GM21515 (cell line): ENCODE data around the gene FXYD3.
"Not testable (repeated sequence)": the region's sequence is repeated elsewhere in the genome, so short reads cannot be mapped to it uniquely, and the experiment has no call there.

Experiments
- ATAC-seq: cut with Tn5 transposase; IDR thresholded peaks from one replicate; pipeline ENCODE4 v1.9.1; 2021; ENCODE audit not compliant: unreplicated experiment

The FXYD3 gene

DNA sequence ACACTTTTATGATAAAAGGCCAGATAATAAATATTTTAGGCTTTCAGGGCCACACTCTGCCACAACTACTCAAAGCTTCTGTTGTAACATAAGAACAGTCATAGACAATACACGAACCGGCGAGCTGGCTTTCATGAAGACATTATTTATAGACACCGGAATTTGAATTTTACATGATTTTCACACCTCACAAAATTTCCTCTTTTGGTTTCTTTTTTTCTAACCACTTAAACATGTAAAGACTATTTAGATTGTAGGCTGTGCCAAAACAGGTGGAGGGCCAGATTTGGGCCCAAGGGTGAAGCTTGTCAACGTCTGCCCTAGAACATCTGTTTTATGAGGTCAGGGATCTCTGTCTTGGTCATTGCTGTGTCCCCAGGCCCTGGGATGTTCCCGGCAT lies 29.7 kb upstream of the FXYD3 start:
- ATAC-seq = no peak

DNA sequence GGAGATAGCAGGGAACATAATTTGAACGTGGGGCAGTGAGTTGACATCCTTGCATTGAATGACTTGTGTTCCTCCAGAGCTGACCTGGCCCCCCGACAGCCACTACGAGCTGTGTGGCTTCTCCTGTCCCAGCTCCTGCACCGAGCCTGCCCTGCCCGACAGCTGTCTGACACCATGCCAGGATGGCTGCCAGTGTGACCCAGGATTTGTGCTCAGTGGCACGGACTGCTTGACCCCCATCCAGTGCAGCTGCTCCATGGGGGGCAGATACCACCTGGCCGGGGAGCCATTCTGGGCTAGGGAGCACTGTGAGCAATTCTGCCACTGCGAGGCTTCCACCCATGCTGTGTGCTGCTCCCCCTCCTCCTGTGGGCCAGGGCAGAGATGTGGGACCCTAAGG lies 29.2 kb upstream of the FXYD3 start:
- no peak for ATAC-seq

DNA sequence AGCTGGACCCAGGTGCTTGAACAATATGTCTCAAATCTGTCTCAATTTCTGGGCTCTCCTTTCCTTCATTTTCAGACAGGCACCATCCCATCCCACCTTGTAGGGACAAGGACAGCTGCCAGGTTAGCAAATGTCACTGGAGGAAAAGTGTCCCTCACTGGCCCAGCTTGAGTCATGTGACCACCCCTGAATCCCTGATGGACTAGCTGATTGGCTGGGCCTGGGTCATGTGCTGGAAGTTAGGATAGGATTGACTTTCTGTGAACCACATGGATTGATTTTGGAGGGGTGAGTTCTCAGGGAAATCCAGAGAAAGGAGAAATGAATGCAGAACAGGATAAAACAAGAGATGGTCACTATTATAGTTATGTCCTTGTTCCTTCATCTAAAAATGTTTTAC lies 28.2 kb upstream of the FXYD3 start:
- ATAC-seq = no peak

DNA sequence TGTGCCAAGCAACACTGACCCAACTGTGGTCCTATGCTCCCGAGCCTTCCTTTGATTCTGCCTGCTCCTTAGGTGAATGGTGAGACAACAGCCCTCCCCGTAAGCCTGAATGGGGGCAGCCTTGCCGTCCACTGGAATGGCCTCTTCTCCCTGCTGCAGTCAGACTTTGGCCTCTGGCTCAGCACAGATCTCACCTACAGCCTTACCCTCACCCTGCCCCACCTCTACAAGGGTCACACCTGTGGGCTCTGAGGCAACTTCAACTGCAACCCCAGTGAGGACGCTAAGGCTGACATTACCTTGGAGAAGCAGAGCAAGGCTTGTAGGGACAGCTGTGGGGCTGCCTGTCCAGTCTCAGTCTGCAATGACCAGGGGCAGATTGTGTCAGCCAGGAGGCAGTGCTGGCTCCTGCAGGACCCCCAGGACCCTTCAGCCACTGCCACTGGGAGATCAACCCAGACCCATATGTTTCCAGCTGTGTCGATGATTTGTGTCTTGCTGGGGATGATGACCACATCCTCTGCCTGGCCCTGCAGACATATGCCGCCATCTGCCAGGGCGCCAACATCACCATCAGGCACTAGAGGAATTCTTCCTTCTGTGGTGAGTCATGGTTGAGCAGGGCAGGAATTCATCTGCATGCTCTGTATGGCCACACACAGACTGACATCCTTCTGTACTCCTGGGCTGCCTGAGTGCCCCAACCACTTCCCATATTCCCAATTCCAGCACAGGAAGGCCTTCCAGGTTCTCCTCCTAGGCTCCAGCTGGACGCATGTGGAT lies 27.3 kb upstream of the FXYD3 start:
- ATAC-seq = no peak

DNA sequence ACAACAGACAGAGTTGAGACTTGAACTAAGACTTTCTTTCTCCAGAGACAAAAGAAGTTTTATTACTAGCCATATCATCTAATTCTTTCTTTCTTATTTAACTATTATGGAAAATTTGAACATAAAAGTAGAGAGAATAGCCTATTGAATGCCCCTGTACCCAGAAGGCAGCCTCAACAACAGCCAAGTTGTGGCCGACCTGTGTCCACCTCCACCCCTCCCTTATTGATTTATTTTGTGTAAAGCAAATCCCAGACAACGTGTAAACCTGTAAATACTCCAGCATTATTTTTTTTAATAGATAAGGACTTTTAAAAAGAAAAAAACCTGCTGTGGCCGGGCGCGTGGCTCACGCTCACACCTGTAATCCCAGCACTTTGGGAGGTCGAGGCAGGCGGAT lies 26.1 kb upstream of the FXYD3 start:
- ATAC-seq = no peak

DNA sequence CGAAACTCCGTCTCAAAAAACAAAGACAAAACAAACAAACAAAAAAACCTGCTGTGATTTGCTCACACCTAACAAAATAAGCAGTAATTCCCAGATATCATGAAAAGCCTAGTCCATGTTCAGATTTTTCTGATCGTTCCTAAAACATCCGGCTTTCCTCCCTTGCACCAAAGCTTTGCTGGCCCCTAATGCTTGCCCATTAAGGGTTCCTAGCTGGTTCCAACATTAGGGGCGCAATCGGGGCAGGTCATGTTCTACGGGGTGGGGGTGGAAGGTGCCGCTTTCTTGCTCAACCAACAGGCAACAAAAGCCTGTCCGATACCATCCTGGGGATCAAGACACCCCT lies 25.5 kb upstream of the FXYD3 start:
- ATAC-seq = no peak

DNA sequence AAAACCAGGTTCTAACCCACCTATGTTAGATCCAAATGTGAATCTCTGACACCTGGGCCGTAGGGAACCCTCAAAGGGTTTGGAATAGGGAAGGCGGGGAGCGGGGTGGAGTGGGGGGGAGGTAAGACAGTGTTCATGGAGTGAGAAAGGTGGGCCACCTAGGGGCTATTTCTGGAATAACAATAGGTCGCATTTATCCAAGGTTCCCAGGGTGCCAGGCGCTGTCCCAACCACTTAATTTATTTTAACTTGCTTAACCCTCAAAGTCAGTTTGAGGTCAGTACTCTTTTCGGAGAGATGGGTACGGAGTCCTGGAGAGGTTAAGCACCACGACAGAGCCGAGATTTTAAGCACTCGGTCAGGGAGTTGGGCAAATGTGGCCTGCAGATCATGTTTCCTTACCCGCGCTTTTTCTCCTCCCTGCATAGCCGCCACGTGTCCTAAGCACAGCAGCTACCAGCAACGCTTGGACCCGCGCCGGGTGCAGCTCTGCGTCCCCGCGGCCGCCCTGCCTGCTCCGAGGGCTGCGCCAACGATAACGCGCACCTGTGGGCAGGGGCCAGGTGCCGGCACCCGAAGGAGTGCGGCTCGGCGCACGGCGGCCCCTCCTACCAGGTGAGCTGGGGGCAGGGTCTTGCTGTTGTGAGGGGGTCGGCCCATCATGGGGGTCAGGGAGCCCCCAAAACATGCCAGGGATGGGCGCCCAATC lies 25.0 kb upstream of the FXYD3 start:
- no peak for ATAC-seq

DNA sequence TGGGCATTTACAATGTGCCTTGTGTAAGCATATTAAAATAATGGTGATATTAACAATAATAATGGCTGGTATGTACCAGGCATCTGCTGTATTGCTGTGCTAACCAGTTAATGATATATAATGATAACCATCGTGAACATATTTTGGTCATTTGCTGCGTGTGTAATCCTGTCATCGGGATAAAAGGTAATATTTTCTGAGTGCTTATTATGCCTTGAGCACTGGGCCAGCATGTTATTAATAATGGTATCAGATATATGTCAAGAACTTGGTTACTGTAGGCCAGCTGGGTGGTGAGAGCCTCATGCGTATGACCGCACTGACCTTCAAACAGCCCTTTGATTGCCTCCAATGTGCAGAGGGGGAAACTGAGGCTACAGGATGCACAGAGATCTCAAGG lies 22.2 kb upstream of the FXYD3 start:
- no peak for ATAC-seq

DNA sequence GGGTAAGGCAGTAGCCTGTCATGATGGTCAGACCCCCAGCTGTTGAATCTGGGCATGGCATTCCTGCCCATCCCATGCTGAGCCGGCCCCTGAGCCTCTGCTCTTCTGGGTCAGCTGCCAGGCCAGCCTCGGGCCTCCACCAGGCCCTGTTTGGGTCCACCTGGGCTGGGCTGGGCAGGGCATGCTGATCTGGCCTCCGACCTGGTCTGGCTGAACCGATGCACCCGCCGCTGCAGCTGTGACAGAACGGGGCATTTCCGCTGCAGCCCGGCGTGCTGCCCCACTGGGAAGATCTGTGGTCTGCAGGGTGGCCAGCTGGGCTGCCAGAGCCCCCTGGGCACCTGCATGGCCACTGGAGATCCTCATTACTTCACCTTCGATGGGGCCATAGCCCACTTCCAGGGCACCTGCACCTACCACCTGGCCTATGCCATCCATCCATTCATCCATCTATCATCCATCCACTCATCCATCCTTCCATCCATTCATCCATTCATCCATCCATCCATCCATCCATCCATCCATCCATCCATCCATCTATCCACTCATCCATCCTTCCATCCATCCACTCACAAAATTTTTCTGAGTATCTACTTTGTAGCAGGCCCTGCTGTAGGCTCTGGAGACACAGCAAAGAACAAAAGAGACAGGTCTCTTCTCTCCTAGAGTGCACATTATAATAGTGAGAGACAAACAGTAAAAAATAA lies 21.5 kb upstream of the FXYD3 start:
- ATAC-seq = no peak

DNA sequence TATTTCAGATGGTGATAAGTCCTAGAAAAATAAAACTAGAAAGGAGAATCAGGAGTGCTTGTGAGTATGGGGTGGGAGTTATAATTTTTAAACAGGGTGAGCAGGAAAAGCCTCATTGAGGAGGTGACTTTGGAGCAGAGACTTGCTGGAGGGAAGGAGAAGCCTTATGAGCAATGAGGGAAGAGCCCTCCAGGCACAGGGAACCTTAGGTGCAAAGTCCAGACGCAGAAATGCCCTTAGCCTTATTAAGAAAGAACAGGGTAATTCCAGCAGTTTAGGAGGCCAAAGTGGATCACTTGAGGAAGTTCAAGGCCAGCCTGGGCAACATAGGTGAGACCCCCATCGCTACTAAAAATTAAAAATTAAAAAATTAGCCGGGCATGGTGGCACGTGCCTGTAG lies 21.0 kb upstream of the FXYD3 start:
- no peak for ATAC-seq

DNA sequence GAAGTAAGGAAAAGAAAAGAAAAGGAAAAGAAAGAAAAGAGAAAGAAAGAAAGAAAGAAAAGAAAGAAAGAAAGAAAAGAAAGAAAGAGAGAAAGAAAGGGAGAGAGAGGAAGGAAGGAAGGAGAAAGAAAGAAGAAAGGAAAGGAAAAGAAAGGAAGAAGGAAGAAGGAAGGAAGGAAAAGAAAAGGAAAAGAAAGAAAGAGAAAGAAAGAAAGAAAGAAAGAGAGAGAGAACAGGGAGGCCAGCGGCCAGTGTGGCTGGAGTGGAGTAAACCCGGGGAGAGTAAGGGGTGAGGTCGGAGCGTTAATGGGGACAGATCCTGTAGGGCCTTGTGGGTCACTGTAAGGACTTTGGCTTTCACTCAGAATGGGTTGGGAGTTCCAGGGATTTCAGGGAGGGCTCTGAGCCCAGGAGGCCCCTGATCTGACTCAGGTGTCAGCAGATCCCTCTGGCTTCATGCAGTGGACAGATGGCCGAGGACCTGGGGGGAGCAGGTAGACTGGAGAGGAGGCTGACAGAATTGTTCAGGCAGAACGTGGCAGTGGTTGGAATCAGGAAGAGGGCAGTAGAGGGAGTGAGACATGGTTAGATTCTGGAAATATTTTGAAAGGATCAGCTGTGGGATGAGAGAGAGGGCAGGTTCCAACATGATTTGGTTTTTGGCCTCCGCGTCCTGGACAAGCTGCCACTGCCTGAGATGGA lies 19.8 kb upstream of the FXYD3 start:
- ATAC-seq = no peak

DNA sequence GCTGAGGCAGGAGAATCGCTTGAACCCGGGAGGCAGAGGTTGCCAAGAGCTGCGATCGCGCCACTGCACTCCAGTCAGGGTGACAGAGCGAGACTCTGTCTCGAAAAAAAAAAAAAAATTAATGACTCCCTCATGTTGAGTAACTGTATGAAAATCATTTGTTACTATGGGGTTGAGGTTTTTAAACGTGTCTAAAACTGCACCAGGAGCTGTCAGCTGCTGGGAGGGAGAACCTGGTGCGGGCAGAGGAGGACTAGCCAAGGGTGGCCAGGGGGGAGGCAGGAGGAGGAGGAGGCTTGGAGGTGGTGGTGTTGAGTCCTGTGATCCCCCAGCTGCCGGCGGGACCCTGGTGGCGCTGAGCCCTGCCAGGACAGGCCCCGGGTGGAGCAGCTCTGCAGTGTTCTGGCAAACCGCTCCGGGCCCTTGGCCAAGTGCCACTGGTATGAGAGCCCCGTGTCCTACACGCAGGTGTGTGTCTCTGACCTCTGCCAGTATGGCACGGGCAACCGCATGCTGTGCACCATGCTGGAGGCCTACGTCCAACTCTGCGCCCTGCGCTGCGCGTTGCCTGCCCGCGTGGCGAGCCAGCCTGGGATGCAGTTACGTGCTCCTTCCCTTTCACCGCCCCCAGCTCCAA lies 17.1 kb upstream of the FXYD3 start:
- ATAC-seq = no peak

DNA sequence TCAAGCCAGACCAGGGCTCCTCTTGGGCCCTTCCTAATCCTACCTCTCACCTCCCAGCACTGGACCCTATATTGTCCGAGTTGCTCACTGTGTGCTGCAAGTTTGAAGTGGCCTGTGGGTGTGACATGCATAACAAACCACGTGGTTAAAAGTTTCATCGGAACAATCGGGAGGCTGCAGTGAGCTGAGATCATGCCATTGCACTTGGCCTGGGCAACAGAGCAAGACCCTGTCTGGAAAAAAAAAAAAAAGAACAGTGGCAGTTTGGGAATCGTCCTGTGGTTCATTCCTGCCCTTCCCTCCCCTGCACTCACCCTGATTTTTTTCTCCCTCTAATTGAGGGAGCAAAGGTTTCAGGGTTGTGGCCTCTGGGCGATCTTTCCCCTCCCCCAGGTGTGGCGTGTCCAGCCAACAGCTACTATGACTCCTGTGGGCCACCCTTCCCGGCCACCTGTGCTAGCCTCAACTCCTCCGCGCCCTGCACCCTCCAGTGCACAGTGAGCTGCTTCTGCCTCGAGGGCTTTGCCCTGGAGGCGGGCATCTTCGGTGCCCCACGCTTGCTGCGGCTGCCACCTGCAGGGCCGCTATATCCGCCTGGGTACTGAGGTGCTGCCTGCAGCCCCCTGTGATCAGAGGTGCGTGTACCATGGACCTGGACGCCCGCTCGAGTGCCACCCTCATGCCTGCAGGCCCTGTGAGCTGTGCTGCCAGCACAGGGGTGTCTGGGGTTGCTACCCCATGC lies 16.3 kb upstream of the FXYD3 start:
- no peak for ATAC-seq

DNA sequence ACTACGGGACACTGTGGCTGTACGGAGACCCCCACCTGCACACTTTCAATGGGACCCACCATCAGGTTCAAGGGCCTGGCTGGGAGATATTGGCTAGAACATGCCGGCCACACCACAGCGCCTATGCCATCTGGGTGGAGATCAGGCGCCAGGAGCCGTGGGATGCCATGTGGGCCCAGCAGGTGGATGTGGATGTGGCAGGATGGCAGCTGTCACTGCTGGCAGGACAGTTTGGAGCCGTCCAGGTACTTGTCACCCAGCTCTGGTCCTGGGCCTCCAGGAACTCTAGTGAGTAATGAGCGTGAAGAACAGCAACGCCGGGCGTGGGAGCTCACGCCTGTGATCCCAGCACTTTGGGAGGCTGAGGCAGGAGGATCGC lies 15.7 kb upstream of the FXYD3 start:
- no peak for ATAC-seq

DNA sequence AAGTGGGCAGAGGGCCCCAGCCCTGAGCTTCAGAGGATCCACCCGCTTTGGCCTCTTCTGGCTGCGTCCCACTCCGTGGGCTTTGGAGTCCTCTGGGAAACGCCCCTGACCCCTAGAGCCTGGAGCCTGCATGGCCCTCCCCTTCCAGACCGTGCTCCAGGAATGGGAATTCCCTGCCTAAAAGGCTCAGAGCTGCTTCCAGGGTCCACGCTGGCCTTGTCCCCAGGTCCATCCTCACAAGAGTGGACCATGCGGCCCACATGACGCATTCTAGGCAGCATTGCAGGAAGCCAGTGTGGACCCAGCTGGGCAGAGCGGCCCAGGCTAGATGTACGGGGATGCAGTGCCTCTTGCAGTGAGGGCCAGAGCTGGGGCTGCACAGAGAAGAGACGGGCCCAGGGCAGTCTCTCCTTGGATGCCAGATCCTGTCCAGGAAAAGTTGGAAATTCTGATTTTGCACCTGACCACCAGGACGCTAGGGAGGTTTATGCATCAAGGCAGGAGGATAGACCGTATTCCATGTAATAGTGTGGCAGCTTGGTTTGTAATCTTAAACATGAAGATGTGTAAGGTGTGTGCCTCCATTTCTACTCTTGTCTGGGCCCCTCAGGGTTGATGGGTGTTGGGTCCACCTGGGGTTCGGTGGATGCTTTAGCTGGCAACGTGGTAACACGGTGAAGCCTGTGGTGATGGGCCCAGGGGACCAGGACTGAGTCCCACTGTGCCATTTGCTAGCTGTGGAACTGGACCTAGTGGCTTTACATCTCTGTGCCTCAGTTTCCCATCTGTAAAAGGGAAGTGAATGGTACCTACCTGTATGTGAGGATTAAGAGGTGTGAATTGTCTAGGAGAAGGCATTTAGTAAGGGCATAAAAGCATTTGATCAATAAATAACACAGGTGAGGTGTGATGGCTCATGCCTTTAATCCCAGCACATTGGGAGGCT lies 14.8 kb upstream of the FXYD3 start:
- no peak for ATAC-seq

DNA sequence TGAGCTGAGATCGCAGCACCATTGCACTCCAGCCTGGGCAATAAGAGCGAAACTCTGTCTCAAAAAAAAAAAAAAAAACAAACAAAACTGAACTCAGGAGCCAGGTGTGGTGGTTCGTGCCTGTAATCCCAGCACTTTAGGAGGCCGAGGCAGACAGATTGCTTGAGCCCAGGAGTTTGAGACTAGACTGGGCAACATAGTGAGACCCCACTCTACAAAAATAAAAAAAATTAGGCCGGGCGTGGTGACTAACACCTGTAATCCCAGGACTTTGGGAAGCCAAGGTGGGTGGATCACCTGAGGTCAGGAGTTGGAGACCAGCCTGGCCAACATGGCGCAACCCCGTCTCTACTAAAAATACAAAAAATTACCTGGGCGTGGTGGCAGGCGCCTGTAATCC lies 13.7 kb upstream of the FXYD3 start:
- ATAC-seq = not testable (repeated sequence)

DNA sequence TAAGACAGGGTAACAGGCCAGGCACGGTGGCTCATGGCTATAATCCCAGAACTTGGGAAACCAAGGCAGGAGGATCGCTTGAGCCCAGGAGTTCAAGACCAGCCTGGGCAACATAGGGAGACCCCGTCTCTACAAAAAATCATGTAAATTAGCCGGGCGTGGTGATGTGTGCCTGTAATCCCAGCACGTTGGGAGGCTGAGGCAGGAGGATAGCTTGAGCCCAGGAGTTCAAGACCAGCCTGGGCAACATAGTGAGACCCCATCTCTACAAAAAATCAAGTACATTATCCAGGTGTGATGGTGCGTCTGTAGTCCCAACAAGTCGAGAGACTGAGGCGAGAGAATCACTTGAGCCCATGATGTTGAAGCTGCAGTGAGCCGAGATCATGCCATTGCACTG lies 12.0 kb upstream of the FXYD3 start:
- not testable (repeated sequence) for ATAC-seq

DNA sequence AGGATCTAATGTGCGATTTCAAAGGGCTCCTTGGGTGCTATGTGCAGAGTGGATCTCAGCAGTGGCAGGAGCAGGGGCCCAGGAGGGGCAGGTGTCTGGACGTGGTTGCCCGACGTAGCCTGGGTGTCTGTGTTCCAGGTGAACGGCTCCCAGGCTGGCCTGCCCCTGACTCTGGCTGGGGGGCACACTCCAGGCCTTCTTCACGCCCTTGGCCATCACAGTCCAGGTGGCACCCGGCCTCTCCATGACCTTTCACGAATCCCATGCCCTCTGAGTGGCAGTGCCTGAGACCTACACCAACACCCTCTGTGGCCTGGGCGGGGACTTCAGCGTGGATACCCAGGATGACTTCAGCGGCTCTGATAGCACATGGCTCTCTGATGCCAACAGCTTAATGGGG lies 11.3 kb upstream of the FXYD3 start:
- no peak for ATAC-seq

DNA sequence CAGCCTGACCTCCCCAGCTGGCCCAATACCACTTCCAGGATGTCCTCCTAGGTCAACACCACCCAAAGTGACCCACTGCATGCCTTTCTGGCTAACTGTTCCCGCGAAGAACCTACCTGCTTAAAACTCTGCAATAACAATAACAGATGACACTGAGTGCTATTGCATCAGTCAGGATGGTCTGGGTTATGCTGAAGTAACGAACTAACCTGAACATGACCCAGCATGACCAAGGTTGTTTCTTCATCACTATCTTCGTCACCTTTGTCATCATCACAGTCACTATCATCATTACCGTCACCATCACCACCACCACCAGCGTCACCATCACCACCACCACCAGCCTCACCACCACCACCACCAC lies 10.6 kb upstream of the FXYD3 start:
- no peak for ATAC-seq
